HCT116 (cell line): Measurements from ENCODE around the gene BMP7. TPM values are rescaled to one million over a fixed set of nuclear protein-coding genes. Genes with fewer than 3 reads are reported as not detected.

ENCODE experiments used
- ATAC-seq: fragments of 200-7000 bp; cut with Tn5 transposase; 2 replicates; pipeline ENCODE4 v1.9.1; 2020; ENCODE audit warnings: mild to moderate bottlenecking, moderate library complexity
- BruUV-seq: library from RNA; stranded (reverse); fragments of 400-500 nt; replicated peaks from 2 replicates; lab custom pipeline; 2021; lab: Mats Ljungman, UMichigan
- CTCF ChIA-PET: fragments of 300-600 bp; sonication (Branson Sonifier 250); formaldehyde crosslinking; loops from one replicate; lab custom pipeline; 2021; ENCODE audit warnings: antibody characterized with exemption; lab: Charles Lee
- POLR2A ChIA-PET: fragments of 300-600, 350-600 bp; sonication (Branson Sonifier 250); formaldehyde crosslinking; loops from one replicate; lab custom pipeline; 2021; ENCODE audit warnings: antibody characterized with exemption; lab: Charles Lee
- RAD21 ChIA-PET, 2 experiments: fragments of 300-600 bp; sonication (Branson Sonifier 250); formaldehyde crosslinking; loops; one replicate each; lab custom pipeline; 2023; ENCODE audit warnings: low total read pairs in 2 of 2; ENCODE audit not compliant: uncharacterized antibody in 2 of 2, unreplicated experiment in 2 of 2, low non-redundant PET in 1 of 2; lab: Charles Lee
- DNase-seq: peaks from one replicate; pipeline ENCODE4 v3.0.0-alpha.2; 2010; ENCODE audit warnings: low read depth, low spot score
- H2AFZ ChIP-seq: fragments of 200-600 bp; shearing (Covaris generic), sonication (generic); 2 replicates; pipeline ENCODE4 v1.6.1; 2017; ENCODE audit warnings: low read depth, mixed run types, mixed read lengths, antibody characterized with exemption, low read length; ENCODE audit not compliant: poor library complexity, severe bottlenecking
- H3K27ac ChIP-seq: 2 replicates; pipeline ENCODE4 v1.5.1; 2012; ENCODE audit warnings: low read depth, low read length
- H3K27me3 ChIP-seq: fragments of 200-600 bp; sonication (generic); 2 replicates; pipeline ENCODE4 v1.6.1; 2016; ENCODE audit warnings: mixed run types, low read length, mixed read lengths; ENCODE audit not compliant: insufficient read depth
- H3K36me3 ChIP-seq, 2 experiments: fragments of 200-500 bp in 1 of 2; fragments of 200-600 bp in 1 of 2; sonication (Bioruptor generic) in 1 of 2; sonication (generic) in 1 of 2; 2 replicates each; pipeline versions ENCODE4 v1.5.1 to v1.6.1; 2014 to 2016; ENCODE audit warnings: low read length in 2 of 2, inconsistent platforms in 1 of 2, mixed read lengths in 1 of 2, mixed run types in 1 of 2; ENCODE audit not compliant: insufficient read depth in 2 of 2, control insufficient read depth in 1 of 2
- H3K4me1 ChIP-seq, 2 experiments: fragments of 200-600 bp in 1 of 2; sonication (generic) in 1 of 2; 2 replicates each; pipeline versions ENCODE4 v1.5.1 to v1.6.1; 2012 to 2017; ENCODE audit warnings: low read length in 2 of 2, inconsistent platforms in 1 of 2, mild to moderate bottlenecking in 1 of 2, mixed read lengths in 1 of 2, mixed run types in 1 of 2, moderate library complexity in 1 of 2; ENCODE audit not compliant: insufficient read depth in 2 of 2, control insufficient read depth in 1 of 2
- H3K4me2 ChIP-seq: fragments of 200-600 bp; sonication (generic); 2 replicates; pipeline ENCODE4 v1.6.1; 2017; ENCODE audit warnings: mixed run types, low read length, mixed read lengths
- H3K4me3 ChIP-seq, 2 experiments: fragments of 200-600 bp in 1 of 2; sonication (generic) in 1 of 2; replicated peaks in 1 of 2; 2 replicates each; pipeline ENCODE4 v1.5.1; 2011 to 2016; ENCODE audit warnings: low read length in 2 of 2, control low read depth in 1 of 2, low read depth in 1 of 2, mild to moderate bottlenecking in 1 of 2, mixed read lengths in 1 of 2, mixed run types in 1 of 2
- H3K79me2 ChIP-seq: fragments of 200-600 bp; sonication (generic); 2 replicates; pipeline ENCODE4 v1.6.1; 2017; ENCODE audit warnings: mild to moderate bottlenecking, mixed run types, low read length, moderate library complexity, mixed read lengths; ENCODE audit not compliant: insufficient read depth
- H3K9ac ChIP-seq: fragments of 200-600 bp; sonication (generic); 2 replicates; pipeline ENCODE4 v1.6.1; 2016; ENCODE audit warnings: low read length, mixed read lengths
- H3K9me2 ChIP-seq: fragments of 200-600 bp; sonication (generic), shearing (Covaris generic); 2 replicates; pipeline ENCODE4 v1.6.1; 2017; ENCODE audit warnings: mixed run types, mild to moderate bottlenecking, moderate library complexity; ENCODE audit not compliant: insufficient read depth
- H3K9me3 ChIP-seq, 2 experiments: fragments of 200-500 bp in 1 of 2; fragments of 200-600 bp in 1 of 2; sonication (Bioruptor generic) in 1 of 2; sonication (generic) in 1 of 2; 2 replicates each; pipeline ENCODE4 v1.6.1; 2014 to 2017; ENCODE audit warnings: low read length in 2 of 2, mixed read lengths in 2 of 2, inconsistent platforms in 1 of 2, low read depth in 1 of 2, mild to moderate bottlenecking in 1 of 2, mixed run types in 1 of 2, moderate library complexity in 1 of 2; ENCODE audit not compliant: control insufficient read depth in 1 of 2, insufficient read depth in 1 of 2
- H4K20me1 ChIP-seq: fragments of 200-600 bp; sonication (generic), shearing (Covaris generic); 2 replicates; pipeline ENCODE4 v1.6.1; 2017; ENCODE audit warnings: mixed run types, mild to moderate bottlenecking, moderate library complexity; ENCODE audit not compliant: insufficient read depth
- ATF3 ChIP-seq: IDR thresholded peaks from 2 replicates; pipeline ENCODE4 v1.6.1; 2012
- CEBPB ChIP-seq: IDR thresholded peaks from 2 replicates; pipeline ENCODE4 v1.6.1; 2012; ENCODE audit warnings: low read depth
- EZH2phosphoT487 ChIP-seq: fragments of 200-600 bp; IDR thresholded peaks from 2 replicates; pipeline ENCODE4 v1.6.1; 2018; ENCODE audit warnings: antibody characterized with exemption, borderline replicate concordance
- FOSL1 ChIP-seq: IDR thresholded peaks from 2 replicates; pipeline ENCODE4 v1.6.1; 2012; ENCODE audit warnings: low read depth
- MAX ChIP-seq: IDR thresholded peaks from 2 replicates; pipeline ENCODE4 v1.6.1; 2012
- RAD21 ChIP-seq: IDR thresholded peaks from 2 replicates; pipeline ENCODE4 v1.6.1; 2012; ENCODE audit warnings: low read depth, mild to moderate bottlenecking
- REST ChIP-seq: IDR thresholded peaks from 2 replicates; pipeline ENCODE4 v1.6.1; 2012; ENCODE audit warnings: low read depth
- SIN3A ChIP-seq: IDR thresholded peaks from 2 replicates; pipeline ENCODE4 v1.6.1; 2012; ENCODE audit warnings: low read depth
- SRF ChIP-seq: IDR thresholded peaks from 2 replicates; pipeline ENCODE4 v1.6.1; 2012; ENCODE audit warnings: low read depth
- TCF7L2 ChIP-seq: IDR thresholded peaks from 2 replicates; pipeline ENCODE4 v1.7.0; 2011; ENCODE audit warnings: borderline replicate concordance, inconsistent platforms; ENCODE audit not compliant: insufficient read depth, insufficient read length; ENCODE audit errors: extremely low read depth
- ZFX ChIP-seq: fragments of 450-650 bp; IDR thresholded peaks from 2 replicates; pipeline ENCODE4 v1.6.1; 2017
- ZNF274 ChIP-seq: fragments of 200-500 bp; sonication (Bioruptor generic); IDR thresholded peaks from 2 replicates; pipeline ENCODE4 v1.6.1; 2014; ENCODE audit warnings: mild to moderate bottlenecking, low read depth, low read length, inconsistent platforms
- intact Hi-C: fragments of 100-400 bp; cut with micrococcal nuclease; formaldehyde crosslinking; loops from 2 replicates; pipeline ENCODE4 v1.10.0; 2022
- total RNA-seq: library from RNA; stranded (reverse); gene quantifications from one replicate; pipeline ENCODE4 v1.2.1, GENCODE V29; 2021; ENCODE audit not compliant: unreplicated experiment

Gene BMP7
- total RNA-seq, 1 experiment from 2014 or later: 7.0 TPM

GRCh38 chr20:57126481-57127092 is 139.9 kb downstream of the BMP7 start:
- ChIA-PET CTCF (no interaction called here), POLR2A (no interaction called here), RAD21 (no interaction called here)
- no peak overlapping the region for H3K27ac ChIP-seq
- no peak overlapping the region for H3K9ac ChIP-seq
- ATAC-seq (no peak), DNase-seq (no peak)
- H3K27me3 ChIP-seq: no peaks in the 10 kb centered on the region
- no peak overlapping the region for H2AFZ ChIP-seq
- H3K79me2 ChIP-seq: no peaks in the 10 kb centered on the region
- no peaks in the 10 kb centered on the region for H3K9me2 ChIP-seq
- intact Hi-C loops: no loop called here
- BruUV-seq: no TSS peak
- no peaks in the 10 kb centered on the region for H4K20me1 ChIP-seq
- H3K4me1 ChIP-seq: no peaks in the 10 kb centered on the region
- H3K9me3 ChIP-seq: no peaks in the 10 kb centered on the region
- TF ChIP-seq MAX: no peak
- TF ChIP-seq, all 23 proteins: peak for 0
- Histone ChIP-seq H3K36me3 (no peaks in the 10 kb centered on the region), H3K4me3 (no peak overlapping the region), H3K4me2 (no peak overlapping the region)

- RAD21 ChIA-PET: no interaction called here
- Histone ChIP-seq H3K27me3 (no peaks in the 10 kb centered on the region), H3K36me3 (no peaks in the 10 kb centered on the region), H3K27ac (no peak overlapping the region), H3K79me2 (no peaks in the 10 kb centered on the region), H3K4me3 (no peak overlapping the region), H2AFZ (no peak overlapping the region), H4K20me1 (no peaks in the 10 kb centered on the region), H3K9me2 (no peaks in the 10 kb centered on the region), H3K9me3 (no peaks in the 10 kb centered on the region), H3K9ac (no peak overlapping the region), H3K4me2 (no peak overlapping the region), H3K4me1 (no peaks in the 10 kb centered on the region)
- no TSS peak for BruUV-seq
- ATAC-seq: no peak
- intact Hi-C loops: no loop called here
- no peak for DNase-seq
- CTCF ChIA-PET: no interaction called here
- TF ChIP-seq MAX: no peak
- TF ChIP-seq RAD21: no peak
- no peak for TF ChIP-seq CEBPB
- no peak for TF ChIP-seq TCF7L2
- TF ChIP-seq FOSL1: no peak
- no peak for TF ChIP-seq SIN3A
- no peak for TF ChIP-seq SRF
- no peak for TF ChIP-seq ZNF274
- no peak for TF ChIP-seq EZH2phosphoT487
- no peak for TF ChIP-seq REST
- TF ChIP-seq ZFX: no peak
- no peak for TF ChIP-seq ATF3
- POLR2A ChIA-PET: no interaction called here
Observed at GRCh38 chr20:57124800-57125517, 141.5 kb downstream of the BMP7 start.
